Peyer's patch (tissue), 4 donors: ENCODE data around the gene FAM111A. TPM values are rescaled to one million over a fixed set of nuclear protein-coding genes. Genes with fewer than 3 reads are reported as not detected.

Experiments used
- DNase-seq, 3 donors: peaks; one replicate each; pipeline ENCODE4 v3.0.0-alpha.2; 2017 to 2019
- H3K27ac ChIP-seq, 4 donors: fragments of 200-600 bp; sonication (generic); one replicate each; pipeline ENCODE4 v1.5.1; 2016 to 2019
- H3K27me3 ChIP-seq, 2 donors: fragments of 200-600 bp; sonication (generic); one replicate each; pipeline ENCODE4 v1.5.1; 2019
- H3K36me3 ChIP-seq, 3 donors: fragments of 200-600 bp; sonication (generic); one replicate each; pipeline ENCODE4 v1.5.1; 2016 to 2019
- H3K4me1 ChIP-seq, 4 donors: fragments of 200-600 bp; sonication (generic); one replicate each; pipeline ENCODE4 v1.5.1; 2016 to 2019
- H3K4me3 ChIP-seq, 4 donors: fragments of 200-600 bp; sonication (generic); 1 replicate in 3 of 4; 2 replicates in 1 of 4; pipeline ENCODE4 v1.5.1; 2016 to 2019; ENCODE audit warnings: mild to moderate bottlenecking in 1 of 4
- H3K9me3 ChIP-seq, 4 donors: fragments of 200-600 bp; sonication (generic); one replicate each; pipeline ENCODE4 v1.5.1; 2016 to 2019; ENCODE audit warnings: mild to moderate bottlenecking in 1 of 4
- CTCF ChIP-seq, 6 experiments: fragments of 450-650 bp in 4 of 6; fragments of 200-600 bp in 2 of 6; sonication (generic) in 1 of 6; IDR thresholded peaks; one replicate each; pipeline ENCODE4 v1.5.1; 2017 to 2019; ENCODE audit warnings: antibody characterized with exemption in 6 of 6, mild to moderate bottlenecking in 3 of 6, moderate library complexity in 1 of 6
- POLR2A ChIP-seq, 2 donors: fragments of 450-650 bp; IDR thresholded peaks; one replicate each; pipeline ENCODE4 v1.5.1; 2017; ENCODE audit warnings: antibody characterized with exemption in 2 of 2, mild to moderate bottlenecking in 2 of 2, moderate library complexity in 2 of 2
- total RNA-seq, 4 donors: library from RNA; depleted of rRNA; stranded (reverse); fragments of >200 nt; gene quantifications; one replicate each; pipeline ENCODE4 v1.1.0, GENCODE V29; 2016

The FAM111A gene
- total RNA-seq, 4 donors from 2014 or later = 43.0 to 96.6 (median 68.5) TPM

DNA sequence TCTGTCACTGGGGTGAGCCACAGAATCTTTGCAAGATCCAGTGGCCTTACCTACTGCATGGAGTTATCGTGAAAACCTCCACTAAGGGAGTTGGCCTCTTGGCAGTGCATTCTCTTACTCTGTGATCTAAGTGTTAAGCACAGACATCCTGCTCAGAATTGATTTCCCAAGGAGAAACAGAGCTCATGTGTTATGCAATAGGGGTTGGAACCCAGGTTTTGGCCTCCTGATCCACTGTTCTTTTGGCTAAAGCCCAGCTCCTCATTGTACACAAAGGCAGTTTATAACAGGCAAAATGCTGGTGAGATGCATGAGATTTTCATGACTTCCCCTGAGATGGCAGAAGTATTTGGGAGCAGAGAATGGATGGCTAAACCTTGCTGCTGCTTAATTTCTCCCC lies 41.1 kb downstream of the FAM111A start:
- Histone ChIP-seq H3K9me3 (no peaks in the 10 kb centered on the region), H3K4me3 (no peak overlapping the region), H3K27ac (peak overlapping the region in 2 of 4 donors; percentile 5 to 80), H3K36me3 (peaks cover 0 to 20% (median 0%) of the 10 kb centered on the region in 3 donors), H3K4me1 (peaks cover 0 to 58% (median 2%) of the 10 kb centered on the region in 4 donors), H3K27me3 (no peaks in the 10 kb centered on the region)
- TF ChIP-seq CTCF (IDR thresholded peaks at IDR 0.05) (no peak), POLR2A (IDR thresholded peaks at IDR 0.05) (no peak)
- no peak for DNase-seq

DNA sequence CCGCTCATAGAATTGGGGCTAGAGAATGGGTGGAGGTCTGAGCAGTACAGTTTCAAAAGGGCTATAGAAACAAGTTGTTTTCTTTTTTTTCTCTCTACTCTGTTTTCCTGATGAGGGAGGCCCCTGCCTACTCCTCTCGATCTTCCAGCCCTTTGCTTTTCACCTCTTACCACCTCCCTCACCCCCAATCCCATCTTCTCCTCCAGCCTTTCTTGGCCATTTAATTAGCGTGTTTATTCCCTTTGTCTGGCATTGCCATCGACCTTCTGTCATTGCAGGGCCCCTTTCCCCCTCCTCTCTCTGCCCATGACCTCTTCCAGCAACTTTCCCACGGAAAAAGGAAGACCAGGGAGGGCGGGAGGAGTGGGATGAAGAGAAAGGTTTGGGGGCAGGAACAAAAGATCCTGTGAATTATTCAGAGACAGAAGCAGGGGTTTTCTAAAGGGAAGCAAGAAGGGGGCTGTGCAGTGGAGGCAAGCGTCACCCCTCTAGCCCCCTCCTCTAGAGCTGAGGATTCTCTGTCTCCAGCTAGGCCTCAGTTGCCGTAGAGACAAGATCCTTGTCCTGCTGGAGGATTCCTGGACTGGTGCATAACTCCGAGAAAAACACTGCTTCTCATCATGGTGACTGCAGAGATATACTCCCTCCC lies 42.2 kb downstream of the FAM111A start:
- Histone ChIP-seq H3K27me3 (no peaks in the 10 kb centered on the region), H3K4me1 (peaks cover 0 to 67% (median 2%) of the 10 kb centered on the region in 4 donors), H3K27ac (peak overlapping the region in 3 of 4 donors; percentile 69 to 80 (median 73)), H3K9me3 (no peaks in the 10 kb centered on the region), H3K36me3 (peaks cover 0 to 29% (median 0%) of the 10 kb centered on the region in 3 donors), H3K4me3 (no peak overlapping the region)
- DNase-seq = no peak
- TF ChIP-seq POLR2A (IDR thresholded peaks at IDR 0.05) = no peak
- no peak for TF ChIP-seq CTCF (IDR thresholded peaks at IDR 0.05)

GRCh38 chr11:59185386-59185945 lies 42.8 kb downstream of the FAM111A start:
- peak overlapping the region in 2 of 4 donors; percentile 12 to 19 for H3K4me3 ChIP-seq
- peak overlapping the region; percentile 32 to 80 (median 71) for H3K27ac ChIP-seq
- TF ChIP-seq CTCF (IDR thresholded peaks at IDR 0.05) = no peak
- TF ChIP-seq POLR2A (IDR thresholded peaks at IDR 0.05) = no peak
- no peaks in the 10 kb centered on the region for H3K27me3 ChIP-seq
- H3K9me3 ChIP-seq = no peaks in the 10 kb centered on the region
- H3K4me1 ChIP-seq = peaks cover 0 to 71% (median 2%) of the 10 kb centered on the region in 4 donors
- no peak for DNase-seq
- H3K36me3 ChIP-seq = peaks cover 0 to 29% (median 0%) of the 10 kb centered on the region in 3 donors

GRCh38 chr11:59186130-59186594 lies 43.5 kb downstream of the FAM111A start:
- Histone ChIP-seq H3K27ac (peak overlapping the region; percentile 32 to 80 (median 71)), H3K9me3 (no peaks in the 10 kb centered on the region), H3K36me3 (peaks cover 0 to 29% (median 0%) of the 10 kb centered on the region in 3 donors), H3K27me3 (no peaks in the 10 kb centered on the region), H3K4me3 (peak overlapping the region in 2 of 4 donors; percentile 12 to 19), H3K4me1 (peaks cover 0 to 78% (median 3%) of the 10 kb centered on the region in 4 donors)
- TF ChIP-seq POLR2A (IDR thresholded peaks at IDR 0.05) = peak in 1 of 2 donors; percentile 68
- TF ChIP-seq CTCF (IDR thresholded peaks at IDR 0.05) = peak in 5 of 6 experiments; percentile 58 to 90 (median 78)
- peak; percentile 46 to 85 (median 82) for DNase-seq

DNA sequence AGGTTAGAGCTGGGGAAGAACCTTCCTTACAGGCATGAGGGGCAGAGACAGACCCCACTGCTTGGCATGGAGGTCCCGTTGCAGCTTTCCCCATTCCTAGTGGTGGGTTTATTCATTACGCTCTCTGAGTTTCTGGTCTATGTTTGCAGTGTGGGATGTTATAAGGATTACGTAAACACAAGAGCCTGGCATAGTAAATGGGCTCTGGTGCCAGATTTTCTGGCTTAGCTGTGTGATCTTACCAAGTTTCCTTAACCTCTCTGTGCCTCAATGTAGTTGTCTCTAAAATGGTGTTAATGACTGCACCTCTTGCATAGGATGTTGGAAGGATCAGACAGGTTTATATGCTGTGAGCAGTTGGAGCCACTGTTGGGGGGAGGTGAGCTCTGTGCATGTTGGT lies 44.4 kb downstream of the FAM111A start:
- no peak for DNase-seq
- no peaks in the 10 kb centered on the region for H3K9me3 ChIP-seq
- no peak overlapping the region for H3K4me3 ChIP-seq
- no peaks in the 10 kb centered on the region for H3K27me3 ChIP-seq
- peaks cover 0 to 79% (median 3%) of the 10 kb centered on the region in 4 donors for H3K4me1 ChIP-seq
- TF ChIP-seq CTCF (IDR thresholded peaks at IDR 0.05) = no peak
- no peak for TF ChIP-seq POLR2A (IDR thresholded peaks at IDR 0.05)
- peaks cover 0 to 25% (median 0%) of the 10 kb centered on the region in 3 donors for H3K36me3 ChIP-seq
- peak overlapping the region; percentile 32 to 80 (median 71) for H3K27ac ChIP-seq
